ENCODE measurements around the gene CCNF. TPM values are rescaled to one million over a fixed set of nuclear protein-coding genes. Genes with fewer than 3 reads are reported as not detected.

CCNF gene
- total and polyA plus RNA-seq, 4 donors = 0.88 to 46.3 (median 1.8) TPM

DNA sequence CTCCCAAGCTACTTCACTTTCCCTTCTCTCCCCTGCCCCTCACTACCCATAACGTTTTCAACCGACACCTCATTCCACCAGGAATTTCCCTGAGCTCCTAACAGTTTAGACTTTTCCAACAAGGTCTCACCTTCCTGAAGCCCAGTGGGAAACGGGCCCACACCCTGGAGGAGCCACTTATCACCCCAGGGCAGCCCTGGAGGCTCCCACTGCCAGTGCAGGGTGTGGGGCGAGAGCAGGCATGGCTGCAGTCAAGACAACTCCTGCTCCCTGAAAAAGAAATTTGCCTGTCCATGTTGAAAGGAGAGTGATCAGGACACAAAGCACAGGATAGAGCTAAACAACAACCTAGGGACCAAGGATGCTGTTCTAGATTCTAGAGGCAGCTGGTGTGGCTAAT is 1.7 kb upstream of the CCNF start:
- Histone ChIP-seq H3K4me3 (ENCODE audit: low read depth in 1 of 3, low read length in 3 of 3) (no peak overlapping the region), H3K36me3 (ENCODE audit: control insufficient read depth in 4 of 4, insufficient read depth in 3 of 4, low read depth in 1 of 4, low read length in 3 of 4) (no peaks in the 10 kb centered on the region), H3K27ac (ENCODE audit: low read depth in 1 of 2, low read length in 2 of 2) (no peak overlapping the region), H3K9ac (ENCODE audit: low read depth in 1 of 2, low read length in 2 of 2) (no peak overlapping the region), H3K4me1 (ENCODE audit: control insufficient read depth in 4 of 4, insufficient read depth in 4 of 4, low read length in 3 of 4) (peaks cover 3 to 19% (median 9%) of the 10 kb centered on the region in 4 donors), H3K27me3 (ENCODE audit: control insufficient read depth in 4 of 4, insufficient read depth in 4 of 4, low read length in 3 of 4) (no peaks in the 10 kb centered on the region), H3K9me3 (ENCODE audit: control insufficient read depth in 4 of 4, low read length in 3 of 4) (no peaks in the 10 kb centered on the region)
- DNase-seq (ENCODE audit: low spot score) = no peak
- 90% methylated on average over 4 of the region's 4 CpGs for WGBS
- TF ChIP-seq FOXA1 (IDR thresholded peaks at IDR 0.05) (no peak), HNF4G (IDR thresholded peaks at IDR 0.05) (no peak), FOXA2 (IDR thresholded peaks at IDR 0.05) (no peak), SP1 (IDR thresholded peaks at IDR 0.05) (no peak), HNF4A (conservative IDR thresholded peaks at IDR 0.05) (no peak), JUND (IDR thresholded peaks at IDR 0.05) (no peak), RAD21 (IDR thresholded peaks at IDR 0.05) (no peak)
- TF ChIP-seq, protein P1, sequence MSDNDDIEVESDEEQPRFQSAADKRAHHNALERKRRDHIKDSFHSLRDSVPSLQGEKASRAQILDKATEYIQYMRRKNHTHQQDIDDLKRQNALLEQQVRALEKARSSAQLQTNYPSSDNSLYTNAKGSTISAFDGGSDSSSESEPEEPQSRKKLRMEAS (IDR thresholded peaks at IDR 0.05) = no peak
- TF ChIP-seq, protein P2, sequence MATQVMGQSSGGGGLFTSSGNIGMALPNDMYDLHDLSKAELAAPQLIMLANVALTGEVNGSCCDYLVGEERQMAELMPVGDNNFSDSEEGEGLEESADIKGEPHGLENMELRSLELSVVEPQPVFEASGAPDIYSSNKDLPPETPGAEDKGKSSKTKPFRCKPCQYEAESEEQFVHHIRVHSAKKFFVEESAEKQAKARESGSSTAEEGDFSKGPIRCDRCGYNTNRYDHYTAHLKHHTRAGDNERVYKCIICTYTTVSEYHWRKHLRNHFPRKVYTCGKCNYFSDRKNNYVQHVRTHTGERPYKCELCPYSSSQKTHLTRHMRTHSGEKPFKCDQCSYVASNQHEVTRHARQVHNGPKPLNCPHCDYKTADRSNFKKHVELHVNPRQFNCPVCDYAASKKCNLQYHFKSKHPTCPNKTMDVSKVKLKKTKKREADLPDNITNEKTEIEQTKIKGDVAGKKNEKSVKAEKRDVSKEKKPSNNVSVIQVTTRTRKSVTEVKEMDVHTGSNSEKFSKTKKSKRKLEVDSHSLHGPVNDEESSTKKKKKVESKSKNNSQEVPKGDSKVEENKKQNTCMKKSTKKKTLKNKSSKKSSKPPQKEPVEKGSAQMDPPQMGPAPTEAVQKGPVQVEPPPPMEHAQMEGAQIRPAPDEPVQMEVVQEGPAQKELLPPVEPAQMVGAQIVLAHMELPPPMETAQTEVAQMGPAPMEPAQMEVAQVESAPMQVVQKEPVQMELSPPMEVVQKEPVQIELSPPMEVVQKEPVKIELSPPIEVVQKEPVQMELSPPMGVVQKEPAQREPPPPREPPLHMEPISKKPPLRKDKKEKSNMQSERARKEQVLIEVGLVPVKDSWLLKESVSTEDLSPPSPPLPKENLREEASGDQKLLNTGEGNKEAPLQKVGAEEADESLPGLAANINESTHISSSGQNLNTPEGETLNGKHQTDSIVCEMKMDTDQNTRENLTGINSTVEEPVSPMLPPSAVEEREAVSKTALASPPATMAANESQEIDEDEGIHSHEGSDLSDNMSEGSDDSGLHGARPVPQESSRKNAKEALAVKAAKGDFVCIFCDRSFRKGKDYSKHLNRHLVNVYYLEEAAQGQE (IDR thresholded peaks at IDR 0.05) = no peak
- TF ChIP-seq, protein P3, sequence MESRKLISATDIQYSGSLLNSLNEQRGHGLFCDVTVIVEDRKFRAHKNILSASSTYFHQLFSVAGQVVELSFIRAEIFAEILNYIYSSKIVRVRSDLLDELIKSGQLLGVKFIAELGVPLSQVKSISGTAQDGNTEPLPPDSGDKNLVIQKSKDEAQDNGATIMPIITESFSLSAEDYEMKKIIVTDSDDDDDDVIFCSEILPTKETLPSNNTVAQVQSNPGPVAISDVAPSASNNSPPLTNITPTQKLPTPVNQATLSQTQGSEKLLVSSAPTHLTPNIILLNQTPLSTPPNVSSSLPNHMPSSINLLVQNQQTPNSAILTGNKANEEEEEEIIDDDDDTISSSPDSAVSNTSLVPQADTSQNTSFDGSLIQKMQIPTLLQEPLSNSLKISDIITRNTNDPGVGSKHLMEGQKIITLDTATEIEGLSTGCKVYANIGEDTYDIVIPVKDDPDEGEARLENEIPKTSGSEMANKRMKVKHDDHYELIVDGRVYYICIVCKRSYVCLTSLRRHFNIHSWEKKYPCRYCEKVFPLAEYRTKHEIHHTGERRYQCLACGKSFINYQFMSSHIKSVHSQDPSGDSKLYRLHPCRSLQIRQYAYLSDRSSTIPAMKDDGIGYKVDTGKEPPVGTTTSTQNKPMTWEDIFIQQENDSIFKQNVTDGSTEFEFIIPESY (IDR thresholded peaks at IDR 0.05) = no peak
- TF ChIP-seq, protein P4, sequence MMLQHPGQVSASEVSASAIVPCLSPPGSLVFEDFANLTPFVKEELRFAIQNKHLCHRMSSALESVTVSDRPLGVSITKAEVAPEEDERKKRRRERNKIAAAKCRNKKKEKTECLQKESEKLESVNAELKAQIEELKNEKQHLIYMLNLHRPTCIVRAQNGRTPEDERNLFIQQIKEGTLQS (IDR thresholded peaks at IDR 0.05) = no peak
- TF ChIP-seq, protein P5, sequence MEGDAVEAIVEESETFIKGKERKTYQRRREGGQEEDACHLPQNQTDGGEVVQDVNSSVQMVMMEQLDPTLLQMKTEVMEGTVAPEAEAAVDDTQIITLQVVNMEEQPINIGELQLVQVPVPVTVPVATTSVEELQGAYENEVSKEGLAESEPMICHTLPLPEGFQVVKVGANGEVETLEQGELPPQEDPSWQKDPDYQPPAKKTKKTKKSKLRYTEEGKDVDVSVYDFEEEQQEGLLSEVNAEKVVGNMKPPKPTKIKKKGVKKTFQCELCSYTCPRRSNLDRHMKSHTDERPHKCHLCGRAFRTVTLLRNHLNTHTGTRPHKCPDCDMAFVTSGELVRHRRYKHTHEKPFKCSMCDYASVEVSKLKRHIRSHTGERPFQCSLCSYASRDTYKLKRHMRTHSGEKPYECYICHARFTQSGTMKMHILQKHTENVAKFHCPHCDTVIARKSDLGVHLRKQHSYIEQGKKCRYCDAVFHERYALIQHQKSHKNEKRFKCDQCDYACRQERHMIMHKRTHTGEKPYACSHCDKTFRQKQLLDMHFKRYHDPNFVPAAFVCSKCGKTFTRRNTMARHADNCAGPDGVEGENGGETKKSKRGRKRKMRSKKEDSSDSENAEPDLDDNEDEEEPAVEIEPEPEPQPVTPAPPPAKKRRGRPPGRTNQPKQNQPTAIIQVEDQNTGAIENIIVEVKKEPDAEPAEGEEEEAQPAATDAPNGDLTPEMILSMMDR (IDR thresholded peaks at IDR 0.05; ENCODE audit: low read depth, low read length, missing input control) = no peak

DNA sequence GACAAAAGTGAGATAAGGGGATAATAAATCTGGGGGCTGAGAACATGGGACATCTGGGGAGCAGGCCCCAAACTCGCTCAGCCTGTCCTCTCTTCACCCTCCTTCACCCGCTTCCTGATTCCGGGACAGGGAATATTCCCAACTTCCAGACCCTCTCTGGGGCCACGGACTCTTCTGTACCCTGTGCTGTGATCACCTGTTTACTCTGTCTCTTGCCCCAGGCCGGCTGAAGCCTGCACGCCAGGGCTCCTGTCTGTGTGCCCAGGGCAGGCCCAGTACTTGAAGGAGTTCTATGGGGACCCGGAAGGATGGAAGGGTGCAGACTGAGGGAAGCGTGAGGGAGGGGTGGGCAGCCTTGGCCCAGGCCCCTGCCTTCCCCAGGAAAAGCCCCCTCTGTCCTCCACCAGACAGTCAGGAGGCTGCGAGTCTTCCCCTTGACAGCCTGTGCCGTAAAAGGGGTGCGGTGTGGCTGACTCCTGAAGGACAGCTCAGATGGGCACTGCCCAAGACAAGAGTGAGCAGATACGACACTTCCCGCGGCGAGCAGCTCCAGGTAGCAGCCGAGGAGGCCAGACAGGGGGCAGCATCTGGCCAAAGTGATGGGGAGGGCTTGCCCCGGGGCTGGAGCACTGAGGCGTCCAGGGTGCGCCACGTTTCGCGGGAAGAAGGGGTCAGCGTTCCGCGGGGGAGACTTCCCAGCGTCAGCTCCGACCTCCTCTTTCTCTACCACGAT is 1.0 kb upstream of the CCNF start:
- peak; percentile 65 for DNase-seq (ENCODE audit: low spot score)
- TF ChIP-seq HNF4A (conservative IDR thresholded peaks at IDR 0.05) (no peak), GABPA (IDR thresholded peaks at IDR 0.05 in 1 of 2, conservative IDR thresholded peaks at IDR 0.05 in 1 of 2) (no peak), YY1 (IDR thresholded peaks at IDR 0.05) (no peak), RXRA (IDR thresholded peaks at IDR 0.05) (no peak), JUND (IDR thresholded peaks at IDR 0.05) (no peak), SP1 (IDR thresholded peaks at IDR 0.05) (no peak), TAF1 (conservative IDR thresholded peaks at IDR 0.05) (no peak), HNF4G (IDR thresholded peaks at IDR 0.05) (no peak)
- TF ChIP-seq, protein P3 (IDR thresholded peaks at IDR 0.05) = no peak
- TF ChIP-seq, protein P2 (IDR thresholded peaks at IDR 0.05) = no peak
- TF ChIP-seq, protein P4 (IDR thresholded peaks at IDR 0.05) = no peak
- Histone ChIP-seq H3K9ac (ENCODE audit: low read depth in 1 of 2, low read length in 2 of 2) (no peak overlapping the region), H3K4me1 (ENCODE audit: control insufficient read depth in 4 of 4, insufficient read depth in 4 of 4, low read length in 3 of 4) (peaks cover 3 to 19% (median 9%) of the 10 kb centered on the region in 4 donors), H3K27ac (ENCODE audit: low read depth in 1 of 2, low read length in 2 of 2) (no peak overlapping the region), H3K4me3 (ENCODE audit: low read depth in 1 of 3, low read length in 3 of 3) (peak overlapping the region in 2 of 3 donors; percentile 65 to 80), H3K27me3 (ENCODE audit: control insufficient read depth in 4 of 4, insufficient read depth in 4 of 4, low read length in 3 of 4) (no peaks in the 10 kb centered on the region), H3K9me3 (ENCODE audit: control insufficient read depth in 4 of 4, low read length in 3 of 4) (no peaks in the 10 kb centered on the region), H3K36me3 (ENCODE audit: control insufficient read depth in 4 of 4, insufficient read depth in 3 of 4, low read depth in 1 of 4, low read length in 3 of 4) (no peaks in the 10 kb centered on the region)
- WGBS = 46% methylated on average over 28 of the region's 28 CpGs
